DMS114 treated with DMSO at 0.1 percent for 48 hours (cell line): ENCODE measurements around the gene PTPRZ1.

Experiments
- DNase-seq: peaks from one replicate; lab custom pipeline; 2025; ENCODE audit not compliant: unreplicated experiment; lab: John Stamatoyannopoulos, UW

PTPRZ1 gene

DNA sequence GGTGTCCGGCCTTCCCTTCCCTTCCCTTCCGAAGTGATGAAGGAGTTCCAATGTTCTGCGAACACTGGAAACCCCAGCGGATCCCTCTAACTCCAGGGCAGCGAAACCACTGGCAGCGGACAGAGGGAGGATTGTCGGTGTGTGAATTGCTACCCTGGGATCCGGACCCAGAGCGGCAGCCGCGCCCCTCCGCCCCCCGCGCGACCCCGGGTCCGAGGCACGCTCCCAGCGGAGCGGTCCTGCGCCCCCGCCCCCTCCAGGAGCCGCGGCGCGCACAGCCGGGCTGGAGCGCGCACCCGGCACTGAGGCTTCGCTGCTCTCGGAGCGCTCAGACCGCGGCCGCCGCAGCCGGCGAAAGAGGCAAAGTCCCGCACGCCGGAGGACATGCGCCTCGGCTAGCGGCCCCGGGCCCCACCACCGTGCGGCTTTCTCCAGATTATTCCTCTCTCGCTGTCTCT lies at the start of gene PTPRZ1:
Gene PTPRZ1, plus strand, starts transcription at position 331 of the 458 bp plus-strand sequence. CDS start 339 bp downstream, outside the sequence.
- no peak for DNase-seq

DNA sequence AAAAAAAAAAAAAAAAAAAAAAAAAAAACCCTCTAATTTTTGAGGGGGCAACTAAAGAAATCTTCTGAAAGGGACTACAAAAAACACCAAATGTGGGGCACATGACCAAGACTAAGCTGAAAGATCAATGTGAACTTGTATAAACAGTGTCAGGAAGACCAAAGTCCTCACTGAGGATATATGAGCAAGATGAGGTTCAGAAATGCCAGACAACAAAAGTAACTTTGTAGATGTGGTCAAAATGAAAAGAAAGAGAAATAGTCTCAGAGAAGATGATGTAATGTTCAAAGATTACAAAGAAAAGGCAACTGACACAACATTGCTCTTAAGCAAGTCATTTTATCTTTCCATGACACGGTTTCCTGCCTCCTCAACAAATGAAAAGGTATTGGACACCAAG lies 48.7 kb upstream of the PTPRZ1 start:
- DNase-seq = no peak

DNA sequence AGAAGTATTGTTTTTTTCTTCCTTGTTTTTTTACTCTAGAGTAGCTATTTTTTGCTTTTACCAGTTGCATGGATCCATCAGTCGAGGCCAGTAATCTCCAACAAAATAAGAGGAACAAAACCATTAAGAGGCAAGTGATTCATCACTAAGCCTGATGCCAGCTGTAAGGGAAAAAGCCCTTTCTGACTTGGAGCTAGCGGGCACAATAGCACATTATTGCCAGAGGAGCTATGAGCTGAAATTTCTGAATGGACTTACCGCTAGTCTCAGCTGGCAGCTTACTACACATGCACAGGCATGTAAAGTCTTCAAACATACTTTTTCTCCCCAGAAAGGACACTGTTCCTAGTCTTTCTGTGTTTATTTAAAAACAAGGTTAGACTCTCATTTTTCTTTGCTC lies 41.6 kb upstream of the PTPRZ1 start:
- DNase-seq = no peak

DNA sequence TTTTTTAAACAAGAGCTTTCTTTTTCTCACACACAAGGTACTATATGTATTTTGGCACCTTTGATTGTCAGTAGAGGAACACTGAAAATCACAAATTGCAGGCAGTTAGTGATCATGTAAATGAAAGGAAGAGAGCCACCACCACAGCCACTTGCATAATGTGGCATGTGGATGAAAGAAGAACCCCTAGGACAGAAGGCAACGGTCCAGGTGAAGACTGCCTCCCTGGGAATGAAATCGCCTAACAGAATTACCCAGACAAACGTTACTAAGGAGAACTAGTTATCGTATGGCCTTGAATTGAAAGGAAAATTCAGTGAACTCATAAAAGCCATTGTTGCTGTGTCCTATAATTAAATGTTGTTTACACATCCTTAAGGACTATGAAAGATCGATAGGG lies 41.2 kb upstream of the PTPRZ1 start:
- no peak for DNase-seq

DNA sequence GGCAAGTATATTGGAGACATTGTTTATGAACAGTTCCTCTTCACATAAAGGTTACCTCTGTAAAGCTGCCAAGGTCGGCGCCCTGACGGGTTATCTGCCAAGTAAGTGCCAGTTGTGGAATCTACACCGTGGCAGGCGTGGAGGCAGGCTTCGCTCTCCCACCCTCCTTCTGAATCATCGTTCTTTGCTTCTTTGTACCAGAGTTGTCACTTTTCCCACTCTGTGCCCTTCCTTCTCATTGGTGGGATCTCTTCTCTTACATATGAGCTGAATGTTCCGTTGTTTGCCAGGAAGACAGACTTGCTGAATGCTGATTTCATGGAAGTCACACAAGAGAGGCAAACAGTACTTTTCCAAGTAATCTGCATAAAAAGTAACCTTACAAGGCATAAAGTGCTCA lies 40.6 kb upstream of the PTPRZ1 start:
- no peak for DNase-seq

GRCh38 chr7:121833991-121834390 lies 39.0 kb upstream of the PTPRZ1 start:
- no peak for DNase-seq

- DNase-seq = no peak
Measured at GRCh38 chr7:121837462-121837861, 35.5 kb upstream of the PTPRZ1 start.

DNA sequence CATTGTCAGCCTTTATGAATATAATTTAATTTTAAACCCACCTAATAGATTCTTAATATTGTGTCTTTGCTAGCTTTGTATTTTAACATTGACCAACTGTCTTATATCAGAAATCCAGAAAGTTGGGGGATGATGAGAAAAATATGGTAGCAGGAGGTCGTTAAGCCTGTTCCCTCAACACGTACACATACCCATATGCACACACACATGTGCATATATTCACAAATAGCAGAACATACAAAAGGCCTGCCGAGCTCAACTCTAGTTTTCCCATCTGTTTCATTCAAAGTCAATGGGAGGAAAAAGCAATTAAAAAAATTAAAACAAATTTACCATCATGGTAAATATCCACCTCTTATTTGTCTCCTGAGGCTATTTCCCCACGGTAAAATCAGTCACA lies 25.9 kb upstream of the PTPRZ1 start:
- no peak for DNase-seq

- DNase-seq = no peak
Measured at GRCh38 chr7:121853307-121853706, 19.7 kb upstream of the PTPRZ1 start.

DNA sequence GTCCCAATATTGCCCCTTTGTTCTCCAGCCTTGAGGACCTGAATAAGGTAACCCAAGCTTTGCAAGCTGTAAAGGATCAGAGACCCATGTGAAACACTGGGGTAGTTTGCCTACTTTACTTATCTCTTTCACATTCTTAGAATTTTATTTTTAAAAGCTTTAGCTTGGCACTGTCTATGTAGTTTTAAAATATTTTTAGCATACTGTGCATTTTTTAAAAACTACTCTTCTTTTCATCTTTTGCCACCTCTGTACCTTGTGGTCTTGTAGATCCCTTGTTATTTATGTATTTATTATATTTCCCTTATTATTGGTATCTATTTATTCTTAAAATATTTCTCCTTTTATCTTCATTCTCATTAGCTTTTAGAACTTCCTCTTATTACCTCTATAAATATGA lies 12.0 kb upstream of the PTPRZ1 start:
- DNase-seq = no peak

GRCh38 chr7:121862591-121862990 lies 10.4 kb upstream of the PTPRZ1 start:
- DNase-seq = no peak

DNA sequence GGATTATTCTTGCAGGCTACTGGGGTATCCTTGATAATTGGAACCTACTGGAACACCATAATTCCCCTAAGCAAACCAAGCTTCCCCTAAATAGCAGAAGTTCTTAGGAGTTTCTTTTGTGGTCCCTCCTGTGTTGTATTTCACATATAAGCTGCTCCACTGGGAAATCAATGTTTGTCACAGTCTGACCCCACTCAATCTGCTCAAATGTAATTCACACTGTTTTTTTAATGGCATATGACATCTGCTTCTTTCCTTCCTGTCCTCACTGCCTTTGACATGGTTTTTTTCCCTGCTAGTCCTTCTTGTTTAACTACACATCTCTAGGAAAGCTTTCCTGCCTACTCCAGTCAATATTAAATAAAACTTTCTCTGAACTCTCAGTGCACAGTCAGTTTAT lies 1.8 kb upstream of the PTPRZ1 start:
- no peak for DNase-seq

- DNase-seq = no peak
Measured at GRCh38 chr7:121873289-121874194, 581 bp downstream of the PTPRZ1 start.

DNA sequence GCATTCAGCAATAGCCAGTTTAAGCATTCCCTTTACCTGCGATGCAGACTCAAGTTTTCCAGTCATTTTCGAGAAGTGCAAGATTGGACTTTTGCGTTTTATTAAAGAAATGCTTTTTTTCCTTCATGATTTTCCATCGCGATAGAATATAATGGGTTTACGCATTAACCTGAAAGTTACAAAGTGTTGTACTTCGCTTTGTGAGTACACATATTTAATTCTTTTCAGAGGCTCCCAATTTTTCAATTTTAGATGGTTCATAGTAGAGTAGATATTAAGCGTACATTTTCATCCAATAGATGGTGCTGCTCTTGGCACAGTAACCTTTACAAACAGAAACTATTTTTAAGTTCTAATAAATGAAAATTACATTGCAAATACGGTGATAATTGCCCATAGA lies 1.3 kb downstream of the PTPRZ1 start:
- no peak for DNase-seq

DNA sequence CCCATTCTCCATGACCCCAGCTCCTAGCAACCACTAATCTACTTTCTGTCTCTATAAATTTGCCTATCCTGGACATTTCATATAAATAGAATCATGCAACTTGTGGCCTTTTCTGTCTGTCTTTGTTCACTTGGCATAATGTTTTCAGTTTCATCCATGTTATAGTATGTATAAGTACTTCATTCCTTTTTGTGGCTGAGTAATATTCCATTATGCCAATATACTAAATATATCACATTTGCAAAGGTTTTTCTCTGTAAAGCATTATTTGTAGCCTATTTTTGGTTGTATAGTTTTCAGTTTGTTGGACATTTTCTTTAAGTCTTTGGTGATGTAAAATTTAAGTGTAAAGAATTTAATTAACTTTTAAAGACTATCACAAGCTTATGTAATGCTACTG lies 2.2 kb downstream of the PTPRZ1 start:
- no peak for DNase-seq

- no peak for DNase-seq
Measured at GRCh38 chr7:121876656-121877500, 3.9 kb downstream of the PTPRZ1 start.

GRCh38 chr7:121878918-121879464 lies 6.0 kb downstream of the PTPRZ1 start:
- no peak for DNase-seq

DNA sequence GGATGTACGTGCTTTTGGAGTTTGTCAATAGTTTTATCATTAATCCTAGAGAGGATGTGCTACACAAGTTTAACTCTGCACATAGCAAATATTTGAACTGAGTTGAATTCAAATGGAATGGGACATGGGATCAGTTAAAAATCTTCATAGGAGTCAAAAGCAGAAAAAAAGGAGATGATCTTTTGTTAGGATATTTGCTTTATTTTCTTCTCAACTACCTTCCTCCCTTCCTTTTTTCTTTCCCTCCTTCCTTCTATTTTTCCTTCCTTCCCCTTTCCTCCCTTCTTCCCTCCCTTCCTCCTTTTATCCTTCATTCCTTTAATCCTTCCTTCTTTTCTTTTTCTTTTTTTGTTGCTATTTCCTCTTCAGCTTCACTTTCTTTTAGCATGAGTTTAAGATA lies 6.6 kb downstream of the PTPRZ1 start:
- no peak for DNase-seq

GRCh38 chr7:121882731-121883130 lies 9.8 kb downstream of the PTPRZ1 start:
- DNase-seq = no peak

- no peak for DNase-seq
Measured at GRCh38 chr7:121885166-121885920, 12.4 kb downstream of the PTPRZ1 start.

GRCh38 chr7:121887634-121888033 lies 14.7 kb downstream of the PTPRZ1 start:
- no peak for DNase-seq
